ENCODE data around the gene RNF166.

RNF166 gene

GRCh38 chr16:88657371-88657770 lies 48.8 kb downstream of the RNF166 start:
- no peak for TF ChIP-seq EZH2phosphoT487 (IDR thresholded peaks at IDR 0.05; ENCODE audit: borderline replicate concordance, low read length)
- TF ChIP-seq, protein P1, sequence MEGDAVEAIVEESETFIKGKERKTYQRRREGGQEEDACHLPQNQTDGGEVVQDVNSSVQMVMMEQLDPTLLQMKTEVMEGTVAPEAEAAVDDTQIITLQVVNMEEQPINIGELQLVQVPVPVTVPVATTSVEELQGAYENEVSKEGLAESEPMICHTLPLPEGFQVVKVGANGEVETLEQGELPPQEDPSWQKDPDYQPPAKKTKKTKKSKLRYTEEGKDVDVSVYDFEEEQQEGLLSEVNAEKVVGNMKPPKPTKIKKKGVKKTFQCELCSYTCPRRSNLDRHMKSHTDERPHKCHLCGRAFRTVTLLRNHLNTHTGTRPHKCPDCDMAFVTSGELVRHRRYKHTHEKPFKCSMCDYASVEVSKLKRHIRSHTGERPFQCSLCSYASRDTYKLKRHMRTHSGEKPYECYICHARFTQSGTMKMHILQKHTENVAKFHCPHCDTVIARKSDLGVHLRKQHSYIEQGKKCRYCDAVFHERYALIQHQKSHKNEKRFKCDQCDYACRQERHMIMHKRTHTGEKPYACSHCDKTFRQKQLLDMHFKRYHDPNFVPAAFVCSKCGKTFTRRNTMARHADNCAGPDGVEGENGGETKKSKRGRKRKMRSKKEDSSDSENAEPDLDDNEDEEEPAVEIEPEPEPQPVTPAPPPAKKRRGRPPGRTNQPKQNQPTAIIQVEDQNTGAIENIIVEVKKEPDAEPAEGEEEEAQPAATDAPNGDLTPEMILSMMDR (IDR thresholded peaks at IDR 0.05; ENCODE audit: low read depth, low read length, poor library complexity, severe bottlenecking): no peak
- no peaks in the 10 kb centered on the region for H3K9me2 ChIP-seq (replicated peaks; ENCODE audit: control insufficient read depth, low read length)
- H3K27ac ChIP-seq (ENCODE audit: low read depth, low read length): no peak overlapping the region
- H3K9me3 ChIP-seq (ENCODE audit: control insufficient read depth, insufficient read depth, low read length): no peaks in the 10 kb centered on the region
- H3K4me1 ChIP-seq (ENCODE audit: control insufficient read depth, low read length): peaks cover 21% of the 10 kb centered on the region
- H3K36me3 ChIP-seq (ENCODE audit: control insufficient read depth, low read length): peaks cover 90% of the 10 kb centered on the region
- H3K4me2 ChIP-seq (ENCODE audit: low read length): no peak overlapping the region
- peaks cover 61% of the 10 kb centered on the region for H3K79me2 ChIP-seq (ENCODE audit: control insufficient read depth, low read length)
- peaks cover 10% of the 10 kb centered on the region; the same call in 1 of the 2 replicates for H4K20me1 ChIP-seq (ENCODE audit: control insufficient read depth, insufficient read depth, low read depth, low read length)
- H3F3A ChIP-seq (ENCODE audit: control insufficient read depth, insufficient read depth): no peaks in the 10 kb centered on the region
- H3K27me3 ChIP-seq (ENCODE audit: control insufficient read depth, low read length): no peaks in the 10 kb centered on the region
- H3K4me3 ChIP-seq (ENCODE audit: low read length): no peak overlapping the region

GRCh38 chr16:88656291-88656980 lies 49.8 kb downstream of the RNF166 start:
- Histone ChIP-seq H3K4me1 (ENCODE audit: control insufficient read depth, low read length) (peaks cover 28% of the 10 kb centered on the region), H3F3A (ENCODE audit: control insufficient read depth, insufficient read depth) (no peaks in the 10 kb centered on the region), H3K79me2 (ENCODE audit: control insufficient read depth, low read length) (peaks cover 59% of the 10 kb centered on the region), H3K4me2 (ENCODE audit: low read length) (no peak overlapping the region), H3K36me3 (ENCODE audit: control insufficient read depth, low read length) (peaks cover 92% of the 10 kb centered on the region), H3K4me3 (ENCODE audit: low read length) (no peak overlapping the region), H3K27ac (ENCODE audit: low read depth, low read length) (no peak overlapping the region), H3K9me2 (replicated peaks; ENCODE audit: control insufficient read depth, low read length) (no peaks in the 10 kb centered on the region), H4K20me1 (ENCODE audit: control insufficient read depth, insufficient read depth, low read depth, low read length) (peaks cover 5% of the 10 kb centered on the region; the same call in 1 of the 2 replicates), H3K9me3 (ENCODE audit: control insufficient read depth, insufficient read depth, low read length) (no peaks in the 10 kb centered on the region), H3K27me3 (ENCODE audit: control insufficient read depth, low read length) (no peaks in the 10 kb centered on the region)
- TF ChIP-seq EZH2phosphoT487 (IDR thresholded peaks at IDR 0.05; ENCODE audit: borderline replicate concordance, low read length): no peak
- TF ChIP-seq, protein P1 (IDR thresholded peaks at IDR 0.05; ENCODE audit: low read depth, low read length, poor library complexity, severe bottlenecking): no peak

- Histone ChIP-seq H3K27ac (ENCODE audit: low read depth, low read length) (no peak overlapping the region), H3K36me3 (ENCODE audit: control insufficient read depth, low read length) (peaks cover 86% of the 10 kb centered on the region), H3K4me1 (ENCODE audit: control insufficient read depth, low read length) (peaks cover 27% of the 10 kb centered on the region), H4K20me1 (ENCODE audit: control insufficient read depth, insufficient read depth, low read depth, low read length) (no peaks in the 10 kb centered on the region; the same call in 1 of the 2 replicates), H3K9me2 (replicated peaks; ENCODE audit: control insufficient read depth, low read length) (no peaks in the 10 kb centered on the region), H3K27me3 (ENCODE audit: control insufficient read depth, low read length) (no peaks in the 10 kb centered on the region), H3F3A (ENCODE audit: control insufficient read depth, insufficient read depth) (no peaks in the 10 kb centered on the region), H3K4me3 (ENCODE audit: low read length) (no peak overlapping the region), H3K4me2 (ENCODE audit: low read length) (no peak overlapping the region), H3K9me3 (ENCODE audit: control insufficient read depth, insufficient read depth, low read length) (no peaks in the 10 kb centered on the region), H3K79me2 (ENCODE audit: control insufficient read depth, low read length) (peaks cover 53% of the 10 kb centered on the region)
- TF ChIP-seq, protein P1 (IDR thresholded peaks at IDR 0.05; ENCODE audit: low read depth, low read length, poor library complexity, severe bottlenecking): no peak
- no peak for TF ChIP-seq EZH2phosphoT487 (IDR thresholded peaks at IDR 0.05; ENCODE audit: borderline replicate concordance, low read length)
Measured at GRCh38 chr16:88655733-88656281, 50.4 kb downstream of the RNF166 start.

Data from DOHH2 (cell line).